ENCODE results near the gene CPM.

DNA sequence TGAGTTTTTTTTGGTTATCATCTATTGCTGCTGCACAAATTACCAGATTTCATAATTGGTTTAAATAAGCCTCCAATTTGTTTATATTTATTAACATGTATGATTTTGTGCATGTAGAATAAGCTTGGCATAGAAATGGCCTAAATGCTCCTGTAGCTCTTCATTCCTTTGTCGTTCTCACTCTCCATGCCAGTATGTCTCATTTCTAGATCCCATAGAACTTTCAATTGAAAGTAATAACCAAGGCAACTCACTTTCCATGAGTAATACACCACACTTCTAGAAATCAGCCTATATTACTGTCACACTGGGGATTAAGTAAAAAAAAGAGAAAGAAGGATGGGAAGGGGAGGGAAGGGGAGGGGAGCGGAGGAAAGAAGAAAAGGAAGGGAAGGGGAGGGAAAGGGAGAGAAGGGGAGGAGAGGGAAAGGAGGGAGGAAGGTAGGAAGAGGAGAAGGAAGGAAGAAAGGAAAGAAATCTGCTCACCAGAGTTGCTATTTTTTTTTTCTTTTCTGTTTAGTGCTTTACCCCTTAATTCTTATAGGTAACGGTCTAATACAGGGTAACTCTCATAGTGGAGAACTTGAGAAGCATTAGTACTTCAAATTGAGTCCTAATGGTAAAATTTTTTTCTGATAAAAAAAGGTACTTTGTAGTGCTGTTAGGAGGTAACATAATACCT is 79.4 kb downstream of the CPM start:
- TF ChIP-seq, protein P1, sequence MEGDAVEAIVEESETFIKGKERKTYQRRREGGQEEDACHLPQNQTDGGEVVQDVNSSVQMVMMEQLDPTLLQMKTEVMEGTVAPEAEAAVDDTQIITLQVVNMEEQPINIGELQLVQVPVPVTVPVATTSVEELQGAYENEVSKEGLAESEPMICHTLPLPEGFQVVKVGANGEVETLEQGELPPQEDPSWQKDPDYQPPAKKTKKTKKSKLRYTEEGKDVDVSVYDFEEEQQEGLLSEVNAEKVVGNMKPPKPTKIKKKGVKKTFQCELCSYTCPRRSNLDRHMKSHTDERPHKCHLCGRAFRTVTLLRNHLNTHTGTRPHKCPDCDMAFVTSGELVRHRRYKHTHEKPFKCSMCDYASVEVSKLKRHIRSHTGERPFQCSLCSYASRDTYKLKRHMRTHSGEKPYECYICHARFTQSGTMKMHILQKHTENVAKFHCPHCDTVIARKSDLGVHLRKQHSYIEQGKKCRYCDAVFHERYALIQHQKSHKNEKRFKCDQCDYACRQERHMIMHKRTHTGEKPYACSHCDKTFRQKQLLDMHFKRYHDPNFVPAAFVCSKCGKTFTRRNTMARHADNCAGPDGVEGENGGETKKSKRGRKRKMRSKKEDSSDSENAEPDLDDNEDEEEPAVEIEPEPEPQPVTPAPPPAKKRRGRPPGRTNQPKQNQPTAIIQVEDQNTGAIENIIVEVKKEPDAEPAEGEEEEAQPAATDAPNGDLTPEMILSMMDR (IDR thresholded peaks at IDR 0.05; ENCODE audit: low read length), result no peak
- TF ChIP-seq EZH2 (optimal IDR thresholded peaks at IDR 0.05; ENCODE audit: low read depth, low read length) (no peak), EZH2phosphoT487 (IDR thresholded peaks at IDR 0.05; ENCODE audit: low read length) (no peak)

All from MM.1S (cell line).